OCI-LY7 (cell line): Measurements from ENCODE around the gene PAN2. TPM values are rescaled to one million over a fixed set of nuclear protein-coding genes. Genes with fewer than 3 reads are reported as not detected.

Experiments used
- BruUV-seq: library from RNA; stranded (reverse); fragments of 400-500 nt; replicated peaks from 2 replicates; lab custom pipeline; 2021; lab: Mats Ljungman, UMichigan
- CTCF ChIA-PET: fragments of 300-600 bp; sonication (Branson Sonifier 250); formaldehyde crosslinking; loops from one replicate; lab custom pipeline; 2022; ENCODE audit warnings: antibody characterized with exemption; ENCODE audit not compliant: unreplicated experiment; lab: Charles Lee
- POLR2A ChIA-PET: fragments of 300-600 bp; sonication (Branson Sonifier 250); formaldehyde crosslinking; loops from one replicate; lab custom pipeline; 2022; ENCODE audit warnings: antibody characterized with exemption; lab: Charles Lee
- DNase-seq: peaks from one replicate; pipeline ENCODE4 v3.0.0-alpha.2; 2015; ENCODE audit warnings: low spot score
- H2AFZ ChIP-seq: fragments of 200-600 bp; sonication (generic), shearing (Covaris generic); 2 replicates; pipeline ENCODE4 v1.6.1; 2014; ENCODE audit warnings: mild to moderate bottlenecking, antibody characterized with exemption, low read length, moderate library complexity
- H3K27ac ChIP-seq: fragments of 200-600 bp; sonication (generic); 2 replicates; pipeline ENCODE4 v1.5.1; 2014; ENCODE audit warnings: mixed run types, low read depth, mild to moderate bottlenecking, moderate library complexity, low read length, inconsistent platforms; ENCODE audit not compliant: poor library complexity, severe bottlenecking
- H3K36me3 ChIP-seq: fragments of 200-600 bp; sonication (generic); 2 replicates; pipeline ENCODE4 v1.6.1; 2014; ENCODE audit warnings: mild to moderate bottlenecking, antibody characterized with exemption, low read length, moderate library complexity, mixed read lengths; ENCODE audit not compliant: insufficient read depth
- H3K4me1 ChIP-seq: fragments of 200-600 bp; sonication (generic); 2 replicates; pipeline ENCODE4 v1.5.1; 2014; ENCODE audit warnings: mild to moderate bottlenecking, low read length; ENCODE audit not compliant: insufficient read depth, poor library complexity, severe bottlenecking
- H3K4me2 ChIP-seq: fragments of 200-600 bp; sonication (generic); 2 replicates; pipeline ENCODE4 v1.6.1; 2014; ENCODE audit warnings: mild to moderate bottlenecking, low read length
- H3K4me3 ChIP-seq: fragments of 200-600 bp; sonication (generic); 2 replicates; pipeline ENCODE4 v1.5.1; 2014; ENCODE audit warnings: mild to moderate bottlenecking, low read depth, low read length; ENCODE audit not compliant: poor library complexity, severe bottlenecking
- H3K79me2 ChIP-seq: fragments of 200-600 bp; sonication (generic); 2 replicates; pipeline ENCODE4 v1.6.1; 2016; ENCODE audit warnings: low read depth, mild to moderate bottlenecking, low read length, moderate library complexity, mixed read lengths; ENCODE audit not compliant: insufficient read depth
- H3K9me2 ChIP-seq: fragments of 200-600 bp; sonication (generic); 2 replicates; pipeline ENCODE4 v1.6.1; 2016; ENCODE audit warnings: mild to moderate bottlenecking, low read length, mixed read lengths; ENCODE audit not compliant: insufficient read depth
- H3K9me3 ChIP-seq: fragments of 200-600 bp; sonication (generic); 2 replicates; pipeline ENCODE4 v1.6.1; 2014; ENCODE audit warnings: mild to moderate bottlenecking, mixed run types, low read length, mixed read lengths
- H4K20me1 ChIP-seq: fragments of 200-600 bp; sonication (generic); 2 replicates; pipeline ENCODE4 v1.6.1; 2014; ENCODE audit warnings: mild to moderate bottlenecking, antibody characterized with exemption, low read length, moderate library complexity, mixed read lengths; ENCODE audit not compliant: insufficient read depth
- EZH2phosphoT487 ChIP-seq: fragments of 200-600 bp; sonication (generic); IDR thresholded peaks from 2 replicates; pipeline ENCODE4 v1.6.1; 2018; ENCODE audit warnings: low read depth, borderline replicate concordance, mild to moderate bottlenecking, mixed run types, antibody characterized with exemption, low read length, moderate library complexity, mixed read lengths
- intact Hi-C: fragments of 100-400 bp; cut with micrococcal nuclease; formaldehyde crosslinking; loops from one replicate; pipeline ENCODE4 v1.10.0; 2022; ENCODE audit not compliant: unreplicated experiment
- total RNA-seq, 2 experiments: library from RNA; depleted of rRNA in 1 of 2; stranded (reverse); fragments of >200 nt in 1 of 2; shearing (Covaris generic) in 1 of 2; gene quantifications; 2 replicates each; pipeline ENCODE4 v1.2.3, GENCODE V29; 2014 to 2022
- TF ChIP-seq, protein P1 (sequence below): fragments of 200-600 bp; sonication (generic); conservative IDR thresholded peaks from 2 replicates; pipeline ENCODE4 v1.5.1; 2014; ENCODE audit warnings: mild to moderate bottlenecking, antibody characterized with exemption, low read length, moderate library complexity, mixed read lengths

Gene PAN2
- total RNA-seq, 2 experiments from 2014 or later: 106 to 117 TPM

DNA sequence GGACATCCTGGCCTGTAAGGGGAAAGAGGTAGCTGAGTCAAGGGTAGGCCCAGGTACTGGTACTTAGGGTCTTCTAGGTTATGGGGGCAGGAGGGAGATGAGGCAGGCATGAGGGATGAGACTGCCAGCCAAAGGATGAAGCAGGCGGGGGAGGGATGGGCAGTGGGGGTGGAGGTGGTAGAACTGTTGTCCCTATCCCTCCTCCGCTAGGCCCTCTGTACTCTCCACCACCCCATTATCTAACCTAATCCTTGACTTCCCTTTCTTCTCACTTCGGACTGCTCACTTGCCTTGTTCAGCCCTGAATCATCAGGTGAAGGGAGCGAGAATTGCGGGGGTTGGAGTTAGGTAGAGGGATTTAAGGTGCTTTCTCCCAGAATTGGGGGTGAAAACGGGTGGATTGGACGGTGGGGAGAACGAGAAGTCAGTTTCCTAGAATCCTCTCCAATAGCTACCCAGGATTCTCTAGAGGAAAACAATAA lies 562 bp downstream of the PAN2 start:
- peak; percentile 15 for DNase-seq
- peak overlapping the region; percentile 68; the same call in 1 of the 2 replicates for H2AFZ ChIP-seq
- peak overlapping the region; percentile 94 for H3K27ac ChIP-seq
- no peaks in the 10 kb centered on the region for H3K9me3 ChIP-seq
- intact Hi-C loops: loop anchor here (5.0 kb wide), 1 partner anchor 114 kb away; the partner anchor contains the start of gene TIMELESS
- BruUV-seq: TSS peak; percentile 90
- CTCF ChIA-PET: no interaction called here
- no peak for TF ChIP-seq EZH2phosphoT487
- TF ChIP-seq, protein P1, sequence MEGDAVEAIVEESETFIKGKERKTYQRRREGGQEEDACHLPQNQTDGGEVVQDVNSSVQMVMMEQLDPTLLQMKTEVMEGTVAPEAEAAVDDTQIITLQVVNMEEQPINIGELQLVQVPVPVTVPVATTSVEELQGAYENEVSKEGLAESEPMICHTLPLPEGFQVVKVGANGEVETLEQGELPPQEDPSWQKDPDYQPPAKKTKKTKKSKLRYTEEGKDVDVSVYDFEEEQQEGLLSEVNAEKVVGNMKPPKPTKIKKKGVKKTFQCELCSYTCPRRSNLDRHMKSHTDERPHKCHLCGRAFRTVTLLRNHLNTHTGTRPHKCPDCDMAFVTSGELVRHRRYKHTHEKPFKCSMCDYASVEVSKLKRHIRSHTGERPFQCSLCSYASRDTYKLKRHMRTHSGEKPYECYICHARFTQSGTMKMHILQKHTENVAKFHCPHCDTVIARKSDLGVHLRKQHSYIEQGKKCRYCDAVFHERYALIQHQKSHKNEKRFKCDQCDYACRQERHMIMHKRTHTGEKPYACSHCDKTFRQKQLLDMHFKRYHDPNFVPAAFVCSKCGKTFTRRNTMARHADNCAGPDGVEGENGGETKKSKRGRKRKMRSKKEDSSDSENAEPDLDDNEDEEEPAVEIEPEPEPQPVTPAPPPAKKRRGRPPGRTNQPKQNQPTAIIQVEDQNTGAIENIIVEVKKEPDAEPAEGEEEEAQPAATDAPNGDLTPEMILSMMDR: no peak
- H3K4me3 ChIP-seq: peak overlapping the region; percentile 95
- POLR2A ChIA-PET: interaction anchor here (0.7 to 9.4 kb wide), 9 partner anchors 15 to 127 kb away, joined by 3 to 70 read pairs (median 5); partner anchors contain the start of genes CNPY2, COQ10A, STAT2 and TIMELESS
- no peaks in the 10 kb centered on the region for H3K36me3 ChIP-seq
- peaks cover 21% of the 10 kb centered on the region; the same call in 1 of the 2 replicates for H3K79me2 ChIP-seq
- peaks cover 49% of the 10 kb centered on the region for H3K4me1 ChIP-seq
- no peaks in the 10 kb centered on the region for H4K20me1 ChIP-seq
- peak overlapping the region; percentile 94 for H3K4me2 ChIP-seq
- H3K9me2 ChIP-seq: no peaks in the 10 kb centered on the region

DNA sequence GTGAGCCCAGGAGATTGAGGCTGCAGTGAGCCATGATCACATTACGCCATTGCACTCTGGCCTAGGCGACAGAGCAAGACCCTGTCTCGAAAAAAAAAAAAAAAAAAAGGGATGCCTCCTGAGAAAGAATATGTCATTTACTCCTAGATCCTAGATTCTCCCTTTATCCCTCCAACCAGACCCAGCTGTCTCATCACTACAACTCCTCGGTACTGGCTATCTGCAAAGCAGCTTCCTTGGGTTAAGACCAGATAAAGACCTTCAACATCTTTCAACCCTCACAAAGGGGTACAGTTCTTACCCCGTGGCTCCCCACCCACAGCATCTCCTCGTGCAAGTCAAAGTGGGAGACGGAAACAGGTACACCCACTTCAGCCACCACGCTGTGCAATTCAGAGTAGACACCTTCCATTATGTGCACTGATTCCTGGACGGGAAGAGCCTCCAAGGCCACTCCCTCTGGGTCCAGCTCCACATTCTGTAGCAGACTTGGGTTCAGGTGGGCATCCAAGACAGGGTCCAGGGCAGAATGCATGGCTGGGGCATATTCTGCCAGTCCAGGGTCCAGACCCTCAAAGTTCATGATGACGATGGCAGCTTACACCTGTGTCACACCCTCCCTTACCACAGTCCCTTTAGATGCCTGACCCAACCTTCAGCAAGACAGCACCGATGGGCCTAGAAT lies 1.1 kb downstream of the PAN2 start:
- Histone ChIP-seq H3K79me2 (peaks cover 21% of the 10 kb centered on the region; the same call in 1 of the 2 replicates), H2AFZ (peak overlapping the region; percentile 68; the same call in 1 of the 2 replicates), H3K4me3 (peak overlapping the region; percentile 95), H3K36me3 (peaks cover 2% of the 10 kb centered on the region; the same call in 1 of the 2 replicates), H4K20me1 (no peaks in the 10 kb centered on the region), H3K4me2 (peak overlapping the region; percentile 94), H3K9me3 (no peaks in the 10 kb centered on the region), H3K9me2 (no peaks in the 10 kb centered on the region), H3K4me1 (peaks cover 43% of the 10 kb centered on the region), H3K27ac (peak overlapping the region; percentile 94)
- ChIA-PET POLR2A (interaction anchor here (0.7 to 9.4 kb wide), 8 partner anchors 16 to 128 kb away, joined by 3 to 70 read pairs (median 6); partner anchors contain the start of genes CNPY2, COQ10A, STAT2 and TIMELESS), CTCF (no interaction called here)
- TF ChIP-seq EZH2phosphoT487: no peak
- TF ChIP-seq, protein P1: no peak
- no TSS peak for BruUV-seq
- intact Hi-C loops: loop anchor here (5.0 kb wide), 1 partner anchor 115 kb away; the partner anchor contains the start of gene TIMELESS
- no peak for DNase-seq
